NB4 (cell line): ENCODE results near the gene CTDP1.

Source experiments
- POLR2A ChIP-seq: IDR thresholded peaks from 2 replicates; pipeline ENCODE4 v1.6.1; 2011; ENCODE audit warnings: mild to moderate bottlenecking; ENCODE audit not compliant: insufficient read length; ENCODE audit errors: extremely low read depth
- TF ChIP-seq, protein P1 (sequence below): IDR thresholded peaks from one replicate; pipeline ENCODE4 v1.5.1; 2012; ENCODE audit warnings: low read depth, low read length

DNA sequence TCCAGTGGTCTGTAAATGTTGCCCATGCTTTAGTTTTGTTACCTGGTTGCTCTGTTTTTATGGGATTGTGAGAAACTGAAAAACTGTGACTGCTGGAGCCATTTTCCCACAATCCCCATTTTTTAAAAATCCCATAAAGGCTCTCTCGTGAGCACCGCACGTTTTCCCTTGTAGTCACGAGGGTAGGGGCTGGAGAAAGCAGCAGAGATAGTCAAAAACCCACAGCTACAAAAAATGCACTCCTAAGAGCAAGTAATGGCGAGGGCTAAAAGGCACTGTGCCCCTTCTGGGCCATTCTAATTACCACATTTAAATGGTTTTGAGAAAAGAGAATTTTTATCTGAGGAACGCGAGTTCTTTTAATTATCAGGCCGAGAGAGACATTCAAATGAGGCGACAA lies 1.8 kb upstream of the CTDP1 start:
- TF ChIP-seq, protein P1, sequence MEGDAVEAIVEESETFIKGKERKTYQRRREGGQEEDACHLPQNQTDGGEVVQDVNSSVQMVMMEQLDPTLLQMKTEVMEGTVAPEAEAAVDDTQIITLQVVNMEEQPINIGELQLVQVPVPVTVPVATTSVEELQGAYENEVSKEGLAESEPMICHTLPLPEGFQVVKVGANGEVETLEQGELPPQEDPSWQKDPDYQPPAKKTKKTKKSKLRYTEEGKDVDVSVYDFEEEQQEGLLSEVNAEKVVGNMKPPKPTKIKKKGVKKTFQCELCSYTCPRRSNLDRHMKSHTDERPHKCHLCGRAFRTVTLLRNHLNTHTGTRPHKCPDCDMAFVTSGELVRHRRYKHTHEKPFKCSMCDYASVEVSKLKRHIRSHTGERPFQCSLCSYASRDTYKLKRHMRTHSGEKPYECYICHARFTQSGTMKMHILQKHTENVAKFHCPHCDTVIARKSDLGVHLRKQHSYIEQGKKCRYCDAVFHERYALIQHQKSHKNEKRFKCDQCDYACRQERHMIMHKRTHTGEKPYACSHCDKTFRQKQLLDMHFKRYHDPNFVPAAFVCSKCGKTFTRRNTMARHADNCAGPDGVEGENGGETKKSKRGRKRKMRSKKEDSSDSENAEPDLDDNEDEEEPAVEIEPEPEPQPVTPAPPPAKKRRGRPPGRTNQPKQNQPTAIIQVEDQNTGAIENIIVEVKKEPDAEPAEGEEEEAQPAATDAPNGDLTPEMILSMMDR: no peak
- TF ChIP-seq POLR2A: no peak
